ENCODE results near the gene CNGA3. TPM values are rescaled to one million over a fixed set of nuclear protein-coding genes. Genes with fewer than 3 reads are reported as not detected.

The CNGA3 gene
- total and polyA plus RNA-seq, 2 donors, result 0.15 to 0.85 TPM

DNA sequence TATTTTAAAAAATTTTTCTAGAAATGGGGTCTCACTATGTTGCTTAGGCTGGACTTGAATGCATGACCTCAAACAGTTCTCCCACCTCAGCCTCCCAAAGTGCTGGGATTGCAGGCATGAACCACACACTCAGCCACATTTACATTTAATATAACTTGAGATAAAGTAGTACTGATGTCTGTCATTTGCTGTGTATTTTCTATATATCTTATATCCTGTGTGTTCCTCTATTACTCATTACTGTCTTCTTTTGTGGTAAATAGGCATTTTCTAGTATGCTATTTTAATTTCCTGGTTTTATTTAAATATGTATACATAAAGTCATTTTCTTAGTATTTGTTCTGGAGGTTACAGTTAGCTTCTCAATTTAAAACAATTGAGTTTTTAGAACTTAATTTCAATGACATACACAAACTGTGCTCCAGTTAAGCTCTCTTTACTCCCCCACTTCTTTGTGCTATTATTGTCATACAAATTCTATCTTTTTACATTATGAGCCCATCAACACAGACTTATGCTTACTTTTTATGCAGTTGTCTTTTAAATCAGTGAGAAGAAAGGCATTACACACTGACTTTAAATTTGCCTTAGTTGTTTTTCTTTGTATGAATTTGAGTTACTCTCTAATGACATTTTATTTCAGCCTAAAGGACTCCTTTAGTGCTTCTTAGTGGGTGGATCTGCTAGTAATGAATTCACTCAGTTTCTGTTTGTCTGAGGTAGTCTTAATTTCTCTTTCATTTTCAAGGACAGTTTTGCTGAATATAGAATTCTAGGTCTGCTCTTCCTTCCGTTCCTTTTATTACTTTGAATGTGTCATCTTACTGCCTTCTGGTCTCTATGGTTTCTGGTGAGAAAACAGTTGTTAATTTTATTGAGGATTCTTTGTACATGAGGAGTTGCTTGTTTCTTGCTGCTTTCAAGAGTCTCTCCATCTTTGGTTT lies 92.2 kb downstream of the CNGA3 start:
- no peak overlapping the region for H3K27ac ChIP-seq (ENCODE audit: low read depth)
- no peaks in the 10 kb centered on the region for H3K4me1 ChIP-seq (ENCODE audit: insufficient read depth)
- WGBS, result 79% methylated on average over 1 of the region's 1 CpG
- H3K36me3 ChIP-seq (ENCODE audit: insufficient read depth), result no peaks in the 10 kb centered on the region
- H3K4me3 ChIP-seq (ENCODE audit: low read depth, low read length), result no peak overlapping the region
- no peak for DNase-seq (ENCODE audit: extremely low spot score)

- Histone ChIP-seq H3K4me1 (ENCODE audit: insufficient read depth) (no peaks in the 10 kb centered on the region), H3K27ac (ENCODE audit: low read depth) (no peak overlapping the region), H3K4me3 (ENCODE audit: low read depth, low read length) (no peak overlapping the region), H3K36me3 (ENCODE audit: insufficient read depth) (no peaks in the 10 kb centered on the region)
- no peak for DNase-seq (ENCODE audit: extremely low spot score)
- WGBS, result 66% methylated on average over 7 of the region's 7 CpGs
These were observed 95.6 kb downstream of the CNGA3 start for GRCh38 chr2:98441706-98442450.

DNA sequence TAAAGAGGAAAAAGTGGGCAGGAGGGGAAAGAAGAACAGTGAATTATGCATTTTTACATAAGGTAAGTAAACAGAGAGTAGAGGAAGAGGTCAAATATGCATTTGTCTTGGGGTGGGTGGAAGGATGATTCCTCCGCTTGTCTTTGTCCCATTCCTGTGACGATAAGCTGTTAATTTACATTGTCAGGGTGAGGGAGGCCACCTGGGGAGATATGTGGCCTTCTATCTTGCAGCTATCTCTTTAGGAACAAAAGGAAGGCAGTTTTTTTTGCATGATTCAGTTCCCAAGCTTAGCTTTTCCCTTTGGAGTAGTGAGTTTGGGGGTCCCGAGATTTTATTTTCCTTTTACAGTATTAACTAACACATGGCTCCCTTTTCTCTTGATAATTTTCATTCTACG lies 96.2 kb downstream of the CNGA3 start:
- no peaks in the 10 kb centered on the region for H3K36me3 ChIP-seq (ENCODE audit: insufficient read depth)
- WGBS, result 58% methylated on average over 4 of the region's 4 CpGs
- no peak overlapping the region for H3K4me3 ChIP-seq (ENCODE audit: low read depth, low read length)
- H3K27ac ChIP-seq (ENCODE audit: low read depth), result no peak overlapping the region
- no peaks in the 10 kb centered on the region for H3K4me1 ChIP-seq (ENCODE audit: insufficient read depth)
- DNase-seq (ENCODE audit: extremely low spot score), result no peak

- H3K4me3 ChIP-seq (ENCODE audit: low read depth, low read length), result peak within 1 kb of the TSS; percentile 98
- H3K4me1 ChIP-seq (ENCODE audit: insufficient read depth), result no peaks in the 10 kb centered on the region
- no peak for DNase-seq (ENCODE audit: extremely low spot score)
- under 1% methylated on average over 74 of the region's 75 CpGs for WGBS
- peak within 1 kb of the TSS; percentile 76 for H3K27ac ChIP-seq (ENCODE audit: low read depth)
- H3K36me3 ChIP-seq (ENCODE audit: insufficient read depth), result no peaks in the 10 kb centered on the region
These were observed 98.3 kb downstream of the CNGA3 start, which contains the start of gene INPP4A for GRCh38 chr2:98444436-98445176. Gene INPP4A (plus strand): TSS chr2:98444858. CDS start chr2:98520049, 75,191 bp downstream.

GRCh38 chr2:98445177-98445682 lies 99.0 kb downstream of the CNGA3 start:
- H3K4me3 ChIP-seq (ENCODE audit: low read depth, low read length), result peak overlapping the region; percentile 98
- no peaks in the 10 kb centered on the region for H3K4me1 ChIP-seq (ENCODE audit: insufficient read depth)
- whole genome bisulfite sequencing, result under 1% methylated on average over 34 of the region's 34 CpGs
- no peaks in the 10 kb centered on the region for H3K36me3 ChIP-seq (ENCODE audit: insufficient read depth)
- H3K27ac ChIP-seq (ENCODE audit: low read depth), result peak overlapping the region; percentile 38
- DNase-seq (ENCODE audit: extremely low spot score), result no peak

- no peak for DNase-seq (ENCODE audit: extremely low spot score)
- peak overlapping the region; percentile 38 for H3K27ac ChIP-seq (ENCODE audit: low read depth)
- no peaks in the 10 kb centered on the region for H3K36me3 ChIP-seq (ENCODE audit: insufficient read depth)
These were observed 99.7 kb downstream of the CNGA3 start for GRCh38 chr2:98445683-98446581.

GRCh38 chr2:98446850-98447249 lies 100.6 kb downstream of the CNGA3 start:
- H3K36me3 ChIP-seq (ENCODE audit: insufficient read depth), result no peaks in the 10 kb centered on the region
- H3K4me1 ChIP-seq (ENCODE audit: insufficient read depth), result no peaks in the 10 kb centered on the region
- no peak overlapping the region for H3K4me3 ChIP-seq (ENCODE audit: low read depth, low read length)
- no peak for DNase-seq (ENCODE audit: extremely low spot score)
- H3K27ac ChIP-seq (ENCODE audit: low read depth), result no peak overlapping the region
- 81% methylated on average over 6 of the region's 6 CpGs for WGBS

More at GRCh38 chr2:98445683-98446581, 99.7 kb downstream of the CNGA3 start:
- WGBS, result 51% methylated on average over 19 of the region's 19 CpGs
- Histone ChIP-seq H3K4me1 (ENCODE audit: insufficient read depth) (no peaks in the 10 kb centered on the region), H3K4me3 (ENCODE audit: low read depth, low read length) (peak overlapping the region; percentile 98)

Other genes with a start within 250 kb of the CNGA3 start
- gene INPP4A, start 98.4 kb downstream of the CNGA3 start, total RNA-seq, result 32.6 TPM
- 19.2 TPM for gene INPP4A, start 98.4 kb downstream of the CNGA3 start, polyA plus RNA-seq